ENCODE results near the gene BLNK. TPM values are rescaled to one million over a fixed set of nuclear protein-coding genes. Genes with fewer than 3 reads are reported as not detected.

The BLNK gene
- total and polyA plus RNA-seq, 2 experiments from 2014 or later = 0.11 TPM; not detected in 1

DNA sequence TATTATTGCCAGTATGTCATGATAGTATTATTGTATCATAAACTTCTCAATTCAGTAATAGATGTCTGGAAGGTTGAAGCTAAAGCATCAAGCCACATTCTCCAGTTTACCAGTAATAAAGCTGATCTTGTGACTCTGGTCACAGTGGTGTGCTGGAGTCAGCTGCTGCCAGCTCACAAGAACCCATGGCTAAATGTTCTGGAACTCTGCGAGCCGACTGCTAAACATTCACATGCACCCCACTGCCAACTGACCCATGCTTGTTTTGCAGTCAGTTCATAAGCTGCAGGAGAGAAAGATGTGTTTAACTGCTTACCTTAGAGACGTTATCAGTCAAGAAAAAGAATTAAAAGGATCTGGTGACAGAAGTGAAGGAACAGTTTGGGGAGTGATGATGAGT, 27.0 kb upstream of the BLNK start (continued):
- TF ChIP-seq, protein P1, sequence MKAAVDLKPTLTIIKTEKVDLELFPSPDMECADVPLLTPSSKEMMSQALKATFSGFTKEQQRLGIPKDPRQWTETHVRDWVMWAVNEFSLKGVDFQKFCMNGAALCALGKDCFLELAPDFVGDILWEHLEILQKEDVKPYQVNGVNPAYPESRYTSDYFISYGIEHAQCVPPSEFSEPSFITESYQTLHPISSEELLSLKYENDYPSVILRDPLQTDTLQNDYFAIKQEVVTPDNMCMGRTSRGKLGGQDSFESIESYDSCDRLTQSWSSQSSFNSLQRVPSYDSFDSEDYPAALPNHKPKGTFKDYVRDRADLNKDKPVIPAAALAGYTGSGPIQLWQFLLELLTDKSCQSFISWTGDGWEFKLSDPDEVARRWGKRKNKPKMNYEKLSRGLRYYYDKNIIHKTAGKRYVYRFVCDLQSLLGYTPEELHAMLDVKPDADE (IDR thresholded peaks at IDR 0.05) = no peak
- TF ChIP-seq STAT1 (IDR thresholded peaks at IDR 0.05; ENCODE audit: unreplicated experiment) = no peak
- no peak for TF ChIP-seq ZNF114 (CRISPR knock-in tag; IDR thresholded peaks at IDR 0.05)
- TF ChIP-seq JUNB (IDR thresholded peaks at IDR 0.05; ENCODE audit: unreplicated experiment) = no peak
- no peak for TF ChIP-seq ZNF331 (CRISPR knock-in tag; IDR thresholded peaks at IDR 0.05; ENCODE audit: low read depth)

DNA sequence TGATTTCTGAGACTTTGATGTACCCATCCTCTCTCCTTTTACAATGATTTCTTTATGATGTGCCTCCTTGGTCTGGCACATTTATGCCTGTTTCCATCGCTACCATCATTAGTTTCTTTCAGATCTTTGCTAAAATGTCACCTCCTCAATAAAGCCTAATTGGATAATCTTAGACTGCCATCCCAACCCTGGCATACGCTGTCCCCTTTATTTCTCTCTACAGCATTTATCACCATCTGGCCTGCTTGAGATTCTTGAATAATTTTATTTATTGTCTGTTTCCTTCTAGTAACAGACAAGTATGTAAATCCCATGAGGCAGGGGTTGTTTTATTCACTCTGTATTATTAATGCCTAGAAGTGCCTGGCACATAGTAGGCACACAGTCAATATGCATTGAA, 26.1 kb upstream of the BLNK start:
- Mint-ChIP-seq H3K4me3 (no peak overlapping the region), H3K27ac (no peak overlapping the region), H3K4me1 (peaks cover 15% of the 10 kb centered on the region), H3K36me3 (ENCODE audit: low read depth) (no peaks in the 10 kb centered on the region), H3K9me3 (no peaks in the 10 kb centered on the region), H3K27me3 (ENCODE audit: insufficient read depth, low read depth, poor library complexity) (peaks cover 6% of the 10 kb centered on the region)
- no peak for ATAC-seq
- Histone ChIP-seq H2AFZ (no peak overlapping the region; the same call in 1 of the 2 replicates), H4K20me1 (replicated peaks; ENCODE audit: insufficient read depth) (no peaks in the 10 kb centered on the region), H3K27ac (ENCODE audit: low read depth) (no peak overlapping the region), H3K4me3 (no peak overlapping the region), H3K27me3 (ENCODE audit: insufficient read depth) (no peaks in the 10 kb centered on the region), H3K36me3 (ENCODE audit: insufficient read depth) (no peaks in the 10 kb centered on the region), H3K9me2 (ENCODE audit: insufficient read depth) (no peaks in the 10 kb centered on the region), H3F3A (replicated peaks; ENCODE audit: low read depth) (no peaks in the 10 kb centered on the region), H3K4me2 (no peak overlapping the region), H3K4me1 (ENCODE audit: insufficient read depth) (no peaks in the 10 kb centered on the region; the same call in none of the 2 replicates), H3K79me2 (replicated peaks; ENCODE audit: insufficient read depth) (no peaks in the 10 kb centered on the region)
- TF ChIP-seq ZNF331 (CRISPR knock-in tag; IDR thresholded peaks at IDR 0.05; ENCODE audit: low read depth) = no peak
- no peak for TF ChIP-seq NANOG (IDR thresholded peaks at IDR 0.05; ENCODE audit: borderline replicate concordance)
- TF ChIP-seq ZNF114 (CRISPR knock-in tag; IDR thresholded peaks at IDR 0.05) = no peak
- TF ChIP-seq, protein P2, sequence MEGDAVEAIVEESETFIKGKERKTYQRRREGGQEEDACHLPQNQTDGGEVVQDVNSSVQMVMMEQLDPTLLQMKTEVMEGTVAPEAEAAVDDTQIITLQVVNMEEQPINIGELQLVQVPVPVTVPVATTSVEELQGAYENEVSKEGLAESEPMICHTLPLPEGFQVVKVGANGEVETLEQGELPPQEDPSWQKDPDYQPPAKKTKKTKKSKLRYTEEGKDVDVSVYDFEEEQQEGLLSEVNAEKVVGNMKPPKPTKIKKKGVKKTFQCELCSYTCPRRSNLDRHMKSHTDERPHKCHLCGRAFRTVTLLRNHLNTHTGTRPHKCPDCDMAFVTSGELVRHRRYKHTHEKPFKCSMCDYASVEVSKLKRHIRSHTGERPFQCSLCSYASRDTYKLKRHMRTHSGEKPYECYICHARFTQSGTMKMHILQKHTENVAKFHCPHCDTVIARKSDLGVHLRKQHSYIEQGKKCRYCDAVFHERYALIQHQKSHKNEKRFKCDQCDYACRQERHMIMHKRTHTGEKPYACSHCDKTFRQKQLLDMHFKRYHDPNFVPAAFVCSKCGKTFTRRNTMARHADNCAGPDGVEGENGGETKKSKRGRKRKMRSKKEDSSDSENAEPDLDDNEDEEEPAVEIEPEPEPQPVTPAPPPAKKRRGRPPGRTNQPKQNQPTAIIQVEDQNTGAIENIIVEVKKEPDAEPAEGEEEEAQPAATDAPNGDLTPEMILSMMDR (conservative IDR thresholded peaks at IDR 0.05; ENCODE audit: low read depth in 2 of 2) = no peak
- TF ChIP-seq, protein P3, sequence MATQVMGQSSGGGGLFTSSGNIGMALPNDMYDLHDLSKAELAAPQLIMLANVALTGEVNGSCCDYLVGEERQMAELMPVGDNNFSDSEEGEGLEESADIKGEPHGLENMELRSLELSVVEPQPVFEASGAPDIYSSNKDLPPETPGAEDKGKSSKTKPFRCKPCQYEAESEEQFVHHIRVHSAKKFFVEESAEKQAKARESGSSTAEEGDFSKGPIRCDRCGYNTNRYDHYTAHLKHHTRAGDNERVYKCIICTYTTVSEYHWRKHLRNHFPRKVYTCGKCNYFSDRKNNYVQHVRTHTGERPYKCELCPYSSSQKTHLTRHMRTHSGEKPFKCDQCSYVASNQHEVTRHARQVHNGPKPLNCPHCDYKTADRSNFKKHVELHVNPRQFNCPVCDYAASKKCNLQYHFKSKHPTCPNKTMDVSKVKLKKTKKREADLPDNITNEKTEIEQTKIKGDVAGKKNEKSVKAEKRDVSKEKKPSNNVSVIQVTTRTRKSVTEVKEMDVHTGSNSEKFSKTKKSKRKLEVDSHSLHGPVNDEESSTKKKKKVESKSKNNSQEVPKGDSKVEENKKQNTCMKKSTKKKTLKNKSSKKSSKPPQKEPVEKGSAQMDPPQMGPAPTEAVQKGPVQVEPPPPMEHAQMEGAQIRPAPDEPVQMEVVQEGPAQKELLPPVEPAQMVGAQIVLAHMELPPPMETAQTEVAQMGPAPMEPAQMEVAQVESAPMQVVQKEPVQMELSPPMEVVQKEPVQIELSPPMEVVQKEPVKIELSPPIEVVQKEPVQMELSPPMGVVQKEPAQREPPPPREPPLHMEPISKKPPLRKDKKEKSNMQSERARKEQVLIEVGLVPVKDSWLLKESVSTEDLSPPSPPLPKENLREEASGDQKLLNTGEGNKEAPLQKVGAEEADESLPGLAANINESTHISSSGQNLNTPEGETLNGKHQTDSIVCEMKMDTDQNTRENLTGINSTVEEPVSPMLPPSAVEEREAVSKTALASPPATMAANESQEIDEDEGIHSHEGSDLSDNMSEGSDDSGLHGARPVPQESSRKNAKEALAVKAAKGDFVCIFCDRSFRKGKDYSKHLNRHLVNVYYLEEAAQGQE (IDR thresholded peaks at IDR 0.05; ENCODE audit: unreplicated experiment) = no peak
- TF ChIP-seq, protein P1 (IDR thresholded peaks at IDR 0.05) = no peak
- TF ChIP-seq POLR2AphosphoS5 (IDR thresholded peaks at IDR 0.05; ENCODE audit: low read depth) = no peak
- no peak for DNase-seq (ENCODE audit: low spot score)
